SHP77 (cell line): ENCODE measurements around the gene KRT38.
"Not testable (repeated sequence)": the region's sequence is repeated elsewhere in the genome, so short reads cannot be mapped to it uniquely, and the experiment has no call there.

Experiments
- DNase-seq, 2 experiments: peaks; one replicate each; lab custom pipeline; 2025; lab: John Stamatoyannopoulos, UW

KRT38 gene

DNA sequence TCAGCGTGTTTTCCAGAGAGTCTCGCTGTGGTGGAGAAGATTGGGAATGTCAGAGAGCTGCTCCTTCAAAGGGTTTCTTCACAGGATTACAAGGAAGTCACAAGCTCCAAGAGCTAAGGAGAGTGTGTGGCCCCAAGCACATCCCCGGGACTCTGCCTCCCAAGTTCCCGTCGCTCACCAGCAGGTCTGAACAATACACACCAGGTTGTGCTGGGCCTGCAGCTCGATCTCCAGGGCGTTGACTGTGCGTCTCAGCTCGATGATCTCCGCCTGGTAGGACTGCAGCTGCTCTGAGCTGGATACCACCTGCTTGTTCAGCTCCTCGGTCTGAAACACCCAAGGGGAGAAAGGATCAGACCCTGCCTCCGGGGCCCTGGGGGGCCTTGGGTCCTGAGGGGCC, 45.7 kb downstream of the KRT38 start:
- not testable (repeated sequence) for DNase-seq

DNA sequence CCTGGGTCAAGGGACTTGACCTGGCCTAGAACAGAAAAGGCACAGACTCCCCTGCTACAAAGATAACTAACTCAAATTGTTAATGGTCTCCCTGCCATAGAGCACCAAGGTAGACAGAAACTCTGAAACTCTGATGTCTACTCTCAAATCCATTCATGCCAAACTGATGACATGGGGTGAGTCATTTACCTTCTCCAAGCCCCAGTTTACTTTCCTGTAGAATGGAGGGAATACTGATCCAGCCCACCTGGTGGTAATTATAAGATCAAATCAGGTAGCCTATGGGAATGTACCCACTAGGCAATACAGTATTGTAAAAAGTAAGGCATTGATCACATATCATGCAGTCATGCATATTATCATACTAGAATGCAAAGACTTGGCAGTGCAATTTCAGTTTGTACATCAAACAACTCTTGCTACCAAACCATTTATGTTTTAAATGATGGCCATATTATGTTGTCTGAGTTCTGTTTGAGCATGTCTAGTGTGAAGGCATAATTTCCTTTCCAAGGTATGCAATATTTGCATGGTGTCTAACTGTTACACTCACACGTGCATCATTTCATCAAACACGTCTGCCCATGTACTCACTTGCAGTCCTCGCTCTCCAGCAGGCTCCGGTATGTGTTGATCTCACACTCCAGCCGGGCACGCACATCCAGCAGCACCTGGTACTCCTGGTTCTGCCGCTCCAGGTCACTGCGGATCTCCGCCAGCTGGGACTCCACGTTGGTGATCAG, 46.4 kb downstream of the KRT38 start:
- DNase-seq = no peak

DNA sequence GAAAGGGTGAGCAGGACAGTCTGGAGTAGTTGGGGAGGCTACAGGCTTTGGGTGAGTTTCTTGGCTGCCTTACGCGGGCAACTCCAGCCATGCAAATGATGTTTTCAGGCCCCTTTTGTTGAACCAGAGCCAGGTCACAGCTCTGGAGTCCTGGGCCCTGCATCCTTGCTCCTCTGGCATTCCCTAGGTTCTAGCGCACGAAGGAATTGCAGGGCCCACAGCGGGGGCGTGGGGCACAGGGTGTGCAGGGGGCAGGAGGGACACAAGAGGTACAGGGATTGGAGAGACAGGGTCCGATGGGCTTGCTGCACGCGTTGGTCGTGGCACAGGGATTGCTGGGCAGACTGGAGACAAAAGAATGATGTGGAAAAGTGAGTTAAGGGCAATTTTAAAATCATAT, 47.0 kb downstream of the KRT38 start:
- DNase-seq = no peak

DNA sequence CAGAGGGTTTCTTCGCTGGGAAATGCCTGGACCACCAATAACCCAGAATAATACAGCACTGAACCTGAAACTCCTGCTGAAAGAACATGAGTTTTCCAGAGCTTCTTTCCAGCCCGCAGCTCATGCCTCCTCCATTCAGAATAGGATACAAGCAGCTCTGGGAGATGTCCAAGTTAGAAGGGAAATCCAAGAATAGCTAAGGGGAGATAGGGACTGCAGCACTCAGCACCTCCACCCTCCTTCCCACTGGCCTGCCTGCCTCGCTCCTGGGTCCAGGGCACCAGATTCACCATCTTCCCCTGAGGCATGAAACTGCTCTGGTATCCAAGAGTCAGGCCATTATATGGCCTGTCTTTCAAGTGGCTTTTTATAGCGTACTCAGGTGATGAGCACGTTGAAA, 47.5 kb downstream of the KRT38 start:
- no peak for DNase-seq

DNA sequence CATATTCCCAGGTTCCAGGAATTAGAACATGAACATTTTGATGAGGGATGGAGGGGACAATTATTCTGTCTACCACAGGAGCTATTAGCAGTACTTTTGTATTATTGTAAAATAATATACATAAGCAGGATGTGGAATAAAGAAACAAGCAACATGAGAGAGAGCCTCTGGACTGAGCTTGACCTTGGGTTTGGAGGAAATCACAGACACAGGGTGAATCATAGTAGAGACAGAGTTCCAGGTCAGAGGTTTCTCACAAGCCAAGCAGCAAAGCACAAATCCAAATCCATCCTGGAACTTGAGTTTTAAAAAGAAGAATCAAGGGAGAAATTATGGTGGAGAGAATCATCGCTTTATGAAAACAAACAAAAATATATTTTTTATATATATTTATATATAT, 48.5 kb downstream of the KRT38 start:
- DNase-seq = no peak

DNA sequence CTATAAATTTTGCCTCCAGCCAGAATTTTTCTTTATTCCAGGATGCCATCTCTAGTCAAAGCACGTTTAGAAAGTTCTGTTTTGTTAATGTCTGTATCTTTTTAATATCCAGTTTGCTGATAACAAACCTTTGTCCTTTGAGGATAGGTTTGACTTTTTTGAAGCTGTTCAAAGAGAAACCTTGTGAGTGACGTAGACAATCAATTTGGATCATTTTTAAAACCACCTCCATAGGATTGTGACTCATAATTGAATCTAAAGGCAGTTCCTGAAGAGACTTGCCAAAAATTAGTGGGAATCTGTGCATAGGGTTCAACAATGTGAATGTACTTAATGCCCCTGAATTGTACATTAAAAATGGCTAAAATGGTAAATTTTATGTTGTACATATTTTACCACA, 49.2 kb downstream of the KRT38 start:
- DNase-seq = no peak

DNA sequence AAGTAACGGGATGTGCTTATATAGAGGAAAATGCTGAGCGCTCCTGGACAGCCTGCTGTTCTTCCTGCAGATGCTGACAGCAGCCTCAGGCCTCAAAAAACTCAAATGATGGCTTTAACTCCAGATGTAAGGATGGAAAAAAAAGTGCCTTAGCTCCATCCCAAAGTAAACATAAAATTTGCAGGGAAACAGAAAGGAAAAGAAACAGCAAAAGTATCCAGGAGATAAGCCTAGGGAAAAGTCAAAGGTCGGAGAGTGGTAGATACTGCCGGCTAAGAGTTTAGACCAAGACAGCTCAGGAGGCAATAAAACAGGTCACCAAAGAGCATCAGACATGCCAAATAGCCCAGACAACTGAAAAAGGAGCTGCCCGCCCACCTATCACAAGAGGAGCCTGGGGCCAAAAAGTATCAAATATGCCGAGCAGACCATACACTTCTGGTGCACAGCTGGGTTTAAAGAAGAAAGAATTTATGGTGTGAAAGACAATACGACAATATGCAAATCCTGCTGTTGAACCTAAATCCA, 50.3 kb downstream of the KRT38 start:
- DNase-seq = no peak

DNA sequence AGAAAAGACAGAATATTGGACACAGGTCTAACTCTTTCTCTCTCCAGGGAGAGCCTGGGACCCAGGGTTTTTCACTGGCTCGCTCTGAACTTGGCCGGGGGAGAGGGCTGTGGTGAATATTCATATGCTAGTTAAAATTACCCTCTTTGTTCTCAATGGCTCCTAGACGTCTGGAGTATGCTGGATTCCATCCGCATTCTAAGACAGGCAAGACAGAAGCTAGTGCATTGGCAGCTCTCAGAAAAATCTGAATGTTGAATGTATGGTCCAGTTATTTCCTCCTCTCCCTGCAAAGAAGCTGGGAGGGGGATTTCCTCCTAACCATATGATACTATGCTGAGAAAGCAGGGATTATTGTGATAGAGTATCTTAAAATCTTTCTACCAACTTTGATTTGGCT, 53.1 kb downstream of the KRT38 start:
- no peak for DNase-seq

DNA sequence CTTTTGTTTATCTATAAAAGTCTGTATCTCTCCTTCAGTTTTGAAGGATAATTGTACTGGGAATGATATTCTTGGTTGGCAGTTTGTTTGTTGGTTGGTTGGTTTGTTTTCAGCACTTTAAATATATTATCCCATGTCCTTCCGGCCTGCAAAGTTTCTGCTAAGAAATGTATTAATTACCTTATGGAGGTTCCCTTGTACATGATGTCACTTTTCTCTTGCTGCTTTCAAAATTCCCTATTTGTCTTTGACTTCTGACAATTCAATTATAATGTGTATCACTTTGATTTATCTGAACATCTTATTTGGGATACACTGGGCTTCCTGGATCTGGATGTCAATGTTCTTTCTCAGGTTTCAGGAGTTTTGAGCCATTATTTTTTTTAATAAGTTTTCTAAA, 54.6 kb downstream of the KRT38 start:
- DNase-seq = no peak
